Type B pancreatic cell (in vitro differentiated cells): ENCODE results near the gene FCHO2. TPM values are rescaled to one million over a fixed set of nuclear protein-coding genes. Genes with fewer than 3 reads are reported as not detected.

Experiments
- DNase-seq: peaks from one replicate; pipeline ENCODE4 v3.0.0; 2021; ENCODE audit warnings: mixed read lengths; ENCODE audit not compliant: unreplicated experiment; ENCODE audit errors: extremely low spot score
- H3K27ac Mint-ChIP-seq: 2 replicates; pipeline ENCODE4 v1.8.0; 2021; ENCODE audit warnings: mild to moderate bottlenecking, mixed read lengths
- H3K27me3 Mint-ChIP-seq: 2 replicates; pipeline ENCODE4 v1.8.0; 2021; ENCODE audit warnings: mixed read lengths
- H3K36me3 Mint-ChIP-seq: 2 replicates; pipeline ENCODE4 v1.8.0; 2021; ENCODE audit warnings: mixed read lengths
- H3K4me1 Mint-ChIP-seq: one replicate; pipeline ENCODE4 v1.8.0; 2021; ENCODE audit warnings: mixed read lengths; ENCODE audit not compliant: unreplicated experiment
- H3K4me3 Mint-ChIP-seq: 2 replicates; pipeline ENCODE4 v1.8.0; 2021; ENCODE audit warnings: mild to moderate bottlenecking, mixed read lengths
- H3K9me3 Mint-ChIP-seq: 2 replicates; pipeline ENCODE4 v1.8.0; 2021; ENCODE audit warnings: mixed read lengths
- total RNA-seq: library from RNA; stranded (reverse); gene quantifications from 2 replicates; pipeline ENCODE4 v1.2.1, GENCODE V29; 2021; ENCODE audit warnings: low replicate concordance
- TF ChIP-seq, protein P1 (sequence below): fragments of 200-600 bp; sonication (generic); conservative IDR thresholded peaks from 2 replicates; pipeline ENCODE4 v1.5.0; 2021; ENCODE audit warnings: antibody characterized with exemption, mild to moderate bottlenecking

FCHO2 gene
- total RNA-seq, 1 donor from 2014 or later = 22.8 TPM

GRCh38 chr5:73066466-73066865, 110.6 kb downstream of the FCHO2 start:
- TF ChIP-seq, protein P1, sequence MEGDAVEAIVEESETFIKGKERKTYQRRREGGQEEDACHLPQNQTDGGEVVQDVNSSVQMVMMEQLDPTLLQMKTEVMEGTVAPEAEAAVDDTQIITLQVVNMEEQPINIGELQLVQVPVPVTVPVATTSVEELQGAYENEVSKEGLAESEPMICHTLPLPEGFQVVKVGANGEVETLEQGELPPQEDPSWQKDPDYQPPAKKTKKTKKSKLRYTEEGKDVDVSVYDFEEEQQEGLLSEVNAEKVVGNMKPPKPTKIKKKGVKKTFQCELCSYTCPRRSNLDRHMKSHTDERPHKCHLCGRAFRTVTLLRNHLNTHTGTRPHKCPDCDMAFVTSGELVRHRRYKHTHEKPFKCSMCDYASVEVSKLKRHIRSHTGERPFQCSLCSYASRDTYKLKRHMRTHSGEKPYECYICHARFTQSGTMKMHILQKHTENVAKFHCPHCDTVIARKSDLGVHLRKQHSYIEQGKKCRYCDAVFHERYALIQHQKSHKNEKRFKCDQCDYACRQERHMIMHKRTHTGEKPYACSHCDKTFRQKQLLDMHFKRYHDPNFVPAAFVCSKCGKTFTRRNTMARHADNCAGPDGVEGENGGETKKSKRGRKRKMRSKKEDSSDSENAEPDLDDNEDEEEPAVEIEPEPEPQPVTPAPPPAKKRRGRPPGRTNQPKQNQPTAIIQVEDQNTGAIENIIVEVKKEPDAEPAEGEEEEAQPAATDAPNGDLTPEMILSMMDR = no peak
- Mint-ChIP-seq H3K27ac (no peak overlapping the region), H3K4me3 (no peak overlapping the region), H3K27me3 (no peaks in the 10 kb centered on the region), H3K36me3 (peaks cover 6% of the 10 kb centered on the region), H3K9me3 (no peaks in the 10 kb centered on the region), H3K4me1 (no peaks in the 10 kb centered on the region)
- DNase-seq = no peak

GRCh38 chr5:73067213-73067612, 111.4 kb downstream of the FCHO2 start:
- H3K27me3 Mint-ChIP-seq = no peaks in the 10 kb centered on the region
- H3K36me3 Mint-ChIP-seq = peaks cover 6% of the 10 kb centered on the region
- H3K9me3 Mint-ChIP-seq = no peaks in the 10 kb centered on the region
- no peaks in the 10 kb centered on the region for H3K4me1 Mint-ChIP-seq
- no peak for DNase-seq
- TF ChIP-seq, protein P1 = no peak
- H3K27ac Mint-ChIP-seq = no peak overlapping the region
- H3K4me3 Mint-ChIP-seq = no peak overlapping the region

DNA sequence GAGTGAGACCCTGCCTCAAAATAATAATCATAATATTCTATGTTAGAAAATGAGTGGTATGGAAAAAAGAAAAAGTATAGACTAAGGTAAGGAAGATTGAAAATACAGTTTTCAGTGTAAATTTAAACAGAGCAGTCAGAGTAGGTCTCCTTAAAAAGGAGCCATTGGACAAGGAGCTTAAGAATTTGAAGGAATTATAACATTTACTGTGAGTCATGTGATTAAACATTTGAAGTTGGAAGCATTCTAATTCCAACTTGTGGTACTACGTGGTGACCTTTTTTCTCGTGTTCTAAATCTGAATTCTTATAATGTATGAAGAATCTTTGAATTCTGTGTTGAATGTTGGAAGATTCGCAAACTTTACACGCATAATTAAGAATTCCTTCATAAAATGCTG, 125.3 kb downstream of the FCHO2 start:
- Mint-ChIP-seq H3K36me3 (no peaks in the 10 kb centered on the region), H3K4me3 (no peak overlapping the region), H3K27me3 (no peaks in the 10 kb centered on the region), H3K27ac (no peak overlapping the region), H3K4me1 (no peaks in the 10 kb centered on the region), H3K9me3 (no peaks in the 10 kb centered on the region)
- TF ChIP-seq, protein P1 = no peak
- DNase-seq = no peak

GRCh38 chr5:73088026-73088425, 132.2 kb downstream of the FCHO2 start:
- Mint-ChIP-seq H3K27ac (no peak overlapping the region), H3K4me3 (no peak overlapping the region), H3K9me3 (no peaks in the 10 kb centered on the region), H3K36me3 (peaks cover 13% of the 10 kb centered on the region), H3K27me3 (no peaks in the 10 kb centered on the region), H3K4me1 (no peaks in the 10 kb centered on the region)
- TF ChIP-seq, protein P1 = no peak
- DNase-seq = no peak

DNA sequence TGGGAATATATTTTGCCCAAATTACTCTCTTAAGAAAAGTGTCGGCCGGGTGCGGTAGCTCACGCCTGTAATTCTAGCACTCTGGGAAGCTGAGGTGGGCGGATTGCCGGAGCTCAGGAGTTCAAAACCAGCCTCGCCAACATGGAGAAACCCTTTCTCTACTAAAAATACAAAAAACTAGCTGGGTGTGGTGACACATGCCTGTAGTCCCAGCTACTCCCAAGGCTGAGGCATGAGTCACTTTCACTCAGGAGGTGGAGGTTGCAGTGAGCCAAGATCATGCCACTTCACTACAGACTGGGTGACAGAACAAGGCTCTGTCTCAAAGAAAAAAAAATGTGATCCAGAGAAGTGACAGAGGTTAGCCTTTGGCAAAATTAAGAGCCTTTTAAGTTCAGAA, 138.1 kb downstream of the FCHO2 start:
- TF ChIP-seq, protein P1 = no peak
- Mint-ChIP-seq H3K27ac (no peak overlapping the region), H3K4me3 (no peak overlapping the region), H3K4me1 (no peaks in the 10 kb centered on the region), H3K9me3 (no peaks in the 10 kb centered on the region), H3K36me3 (no peaks in the 10 kb centered on the region), H3K27me3 (no peaks in the 10 kb centered on the region)
- no peak for DNase-seq

DNA sequence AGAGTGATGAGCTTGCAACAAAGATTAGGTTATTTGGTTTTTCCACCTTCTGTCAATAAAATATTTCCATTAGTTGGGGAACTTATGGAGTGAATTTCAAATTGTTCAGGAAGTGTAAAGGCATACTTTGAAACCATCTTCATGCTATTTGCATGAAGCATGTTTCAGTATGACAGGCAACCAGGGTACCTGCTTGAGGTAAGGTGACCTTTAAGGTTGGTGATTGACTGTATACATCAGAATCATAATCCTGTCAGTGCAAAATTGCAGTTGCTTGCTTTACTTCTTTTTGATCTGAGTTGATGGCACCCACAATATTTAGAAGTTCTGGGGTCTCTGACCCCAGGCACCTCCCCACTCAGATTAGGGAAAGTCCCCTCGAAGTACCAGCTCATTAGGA, 138.6 kb downstream of the FCHO2 start:
- H3K36me3 Mint-ChIP-seq = no peaks in the 10 kb centered on the region
- no peak for DNase-seq
- TF ChIP-seq, protein P1 = no peak
- no peaks in the 10 kb centered on the region for H3K9me3 Mint-ChIP-seq
- H3K4me3 Mint-ChIP-seq = no peak overlapping the region
- H3K27ac Mint-ChIP-seq = no peak overlapping the region
- no peaks in the 10 kb centered on the region for H3K27me3 Mint-ChIP-seq
- H3K4me1 Mint-ChIP-seq = no peaks in the 10 kb centered on the region
